Dendritic cell treated with granulocyte-macrophage colony-stimulating factor and Interleukin-4, amounts not matched to agents 40 ng/mL and 50 ng/mL, for 4 days (primary cell): ENCODE measurements around the gene KIF18B.
A peak's percentile ranks its signal among the peaks of the same experiment; 100 is the strongest.

ENCODE experiments used
- H3K27ac Mint-ChIP-seq: one replicate; pipeline ENCODE4 v1.8.0; 2022; ENCODE audit warnings: mild to moderate bottlenecking, mixed read lengths
- H3K27me3 Mint-ChIP-seq: one replicate; pipeline ENCODE4 v1.8.0; 2022; ENCODE audit warnings: mild to moderate bottlenecking, mixed read lengths
- H3K36me3 Mint-ChIP-seq: one replicate; pipeline ENCODE4 v1.8.0; 2022; ENCODE audit warnings: low read depth, mixed read lengths
- H3K4me1 Mint-ChIP-seq: one replicate; pipeline ENCODE4 v1.8.0; 2022; ENCODE audit warnings: low read depth, mixed read lengths
- H3K4me3 Mint-ChIP-seq: one replicate; pipeline ENCODE4 v1.8.0; 2022; ENCODE audit warnings: mild to moderate bottlenecking, moderate library complexity, mixed read lengths
- H3K9me3 Mint-ChIP-seq: one replicate; pipeline ENCODE4 v1.8.0; 2022; ENCODE audit warnings: mixed read lengths
- intact Hi-C: fragments of 100-400 bp; cut with micrococcal nuclease; formaldehyde crosslinking; loops from one replicate; pipeline ENCODE4 v1.15.0; 2022

KIF18B gene

DNA sequence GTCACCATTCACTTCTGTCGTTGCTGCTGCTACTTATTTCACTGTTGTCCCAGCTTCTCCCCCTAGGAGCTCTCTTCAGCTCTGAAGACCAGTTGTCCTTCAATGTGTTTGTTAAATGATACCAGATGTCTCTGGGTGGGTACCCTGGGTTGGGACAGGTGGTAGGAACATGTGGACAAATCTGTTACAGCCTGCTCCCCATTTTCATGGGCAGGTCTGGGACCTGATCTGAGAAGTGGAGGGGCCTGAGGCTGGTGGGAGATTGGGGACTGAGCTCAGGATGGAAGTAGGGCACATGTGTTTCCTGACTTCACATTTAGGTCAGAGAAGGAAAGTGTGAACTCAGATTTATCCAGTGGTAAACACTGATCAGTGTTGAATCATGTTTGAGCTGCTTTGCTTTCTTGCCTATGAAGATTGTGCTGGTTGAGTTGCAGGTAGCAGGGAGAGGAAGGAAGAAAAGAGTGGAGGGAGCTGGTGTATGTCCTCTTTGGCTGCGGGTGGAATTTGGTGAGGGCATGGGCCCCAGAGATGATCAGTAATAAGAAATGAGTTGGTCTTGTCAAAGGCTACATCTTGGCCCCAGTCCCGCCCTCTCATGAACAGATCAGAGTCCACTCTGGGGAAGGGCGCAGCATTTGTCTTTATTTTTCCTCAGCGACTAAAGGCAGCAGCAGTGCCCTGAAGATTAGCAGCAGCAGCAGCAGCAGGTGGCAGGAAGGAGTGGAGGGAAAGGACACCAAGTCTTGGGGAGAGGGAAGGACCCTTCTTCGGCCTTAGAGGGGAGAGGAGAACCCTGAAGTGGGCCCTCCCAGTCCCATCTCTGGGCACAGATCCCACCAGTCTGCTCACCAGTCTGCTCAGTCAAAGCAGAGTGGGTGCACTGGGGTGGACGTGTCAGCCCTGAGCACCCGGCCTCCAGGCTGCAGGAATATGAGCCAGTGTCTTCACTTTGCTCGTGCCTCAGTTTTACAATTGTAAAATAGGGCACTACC is 42.3 kb downstream of the KIF18B start:
- Mint-ChIP-seq H3K27me3 (no peaks in the 10 kb centered on the region), H3K9me3 (no peaks in the 10 kb centered on the region), H3K4me3 (no peak overlapping the region), H3K27ac (peak overlapping the region; percentile 14), H3K4me1 (peaks cover 51% of the 10 kb centered on the region), H3K36me3 (no peaks in the 10 kb centered on the region)
- intact Hi-C loops, result no loop called here

DNA sequence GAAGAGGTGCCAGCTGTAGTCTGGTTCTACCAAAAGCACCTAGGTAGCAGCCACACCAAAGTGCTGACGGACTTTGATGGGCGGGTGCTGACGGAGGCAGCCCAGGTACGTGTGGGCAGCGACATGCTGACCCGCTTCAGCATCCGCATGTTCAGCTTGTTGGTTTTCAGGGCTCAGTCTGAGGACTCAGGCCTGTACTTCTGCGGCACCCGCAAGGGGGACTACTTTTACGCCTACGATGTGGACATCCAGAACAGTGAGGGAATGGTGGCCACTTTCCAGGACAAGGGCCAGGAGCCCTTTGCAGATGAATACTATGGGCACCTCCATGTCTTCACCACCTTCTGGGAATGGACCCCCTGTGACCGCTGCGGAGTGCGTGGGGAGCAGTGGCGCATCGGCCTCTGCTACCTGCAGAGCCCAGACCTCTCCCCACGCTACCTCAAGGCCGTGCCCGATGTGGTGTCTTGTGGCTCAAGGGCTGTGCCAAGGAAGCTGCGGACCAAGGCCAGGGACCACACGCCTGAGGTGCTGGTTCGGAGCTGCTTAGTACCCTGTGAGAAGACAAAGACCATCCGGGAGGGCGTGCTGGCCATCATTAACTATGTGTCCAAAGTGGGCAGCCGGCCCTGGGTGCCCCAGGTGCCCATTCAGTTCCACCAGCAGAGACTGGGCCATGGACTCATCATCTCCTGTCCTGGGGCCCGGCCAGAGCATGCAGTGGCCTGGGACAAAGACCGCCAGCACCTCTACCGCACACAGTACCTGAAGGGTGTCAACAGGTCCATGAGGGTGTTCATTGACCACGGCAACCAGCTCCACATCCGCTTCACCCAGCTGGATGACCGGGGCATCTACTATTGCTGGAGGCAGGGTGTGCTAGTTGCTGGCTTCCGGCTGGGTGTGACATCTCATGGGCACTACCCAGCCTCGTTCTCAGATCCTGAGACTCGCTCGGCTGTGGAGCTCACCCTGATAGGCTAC is 43.3 kb downstream of the KIF18B start:
- intact Hi-C loops, result no loop called here
- H3K27me3 Mint-ChIP-seq, result no peaks in the 10 kb centered on the region
- peaks cover 55% of the 10 kb centered on the region for H3K4me1 Mint-ChIP-seq
- H3K4me3 Mint-ChIP-seq, result no peak overlapping the region
- peaks cover 6% of the 10 kb centered on the region for H3K36me3 Mint-ChIP-seq
- H3K27ac Mint-ChIP-seq, result no peak overlapping the region
- H3K9me3 Mint-ChIP-seq, result no peaks in the 10 kb centered on the region

DNA sequence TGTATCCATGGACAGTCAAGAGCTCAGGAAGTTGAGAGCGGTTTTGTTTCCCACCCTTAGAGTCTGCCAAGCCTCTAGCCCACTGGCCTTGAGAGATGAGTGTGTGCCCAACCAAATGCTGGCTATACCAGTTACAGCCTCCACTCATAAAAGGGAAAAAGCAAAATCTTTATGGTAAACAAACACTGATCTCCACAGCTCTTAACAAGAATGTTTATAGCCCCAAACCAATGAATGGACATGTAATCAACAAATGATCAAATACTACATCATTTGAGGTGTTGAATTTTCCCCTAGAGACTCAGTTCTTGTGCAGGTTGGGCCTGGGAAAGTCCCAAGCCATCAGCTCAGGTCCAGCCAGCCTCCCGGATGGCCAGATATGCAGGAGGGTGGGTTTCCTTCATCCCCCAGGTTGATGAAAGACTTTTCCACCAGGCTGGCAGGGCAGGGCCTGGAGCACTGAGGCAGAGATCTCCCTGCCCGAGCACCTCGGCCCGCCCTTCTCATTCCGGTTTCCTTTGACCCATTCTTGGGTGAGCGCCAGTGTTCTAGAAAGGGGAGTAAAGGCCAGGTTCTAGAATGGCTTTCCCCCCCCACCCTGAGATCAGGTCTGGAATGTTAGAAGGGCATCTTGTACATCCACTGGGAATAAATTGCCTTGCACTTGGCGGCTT is 44.4 kb downstream of the KIF18B start:
- peaks cover 15% of the 10 kb centered on the region for H3K36me3 Mint-ChIP-seq
- H3K4me3 Mint-ChIP-seq, result no peak overlapping the region
- H3K27me3 Mint-ChIP-seq, result no peaks in the 10 kb centered on the region
- H3K9me3 Mint-ChIP-seq, result no peaks in the 10 kb centered on the region
- H3K4me1 Mint-ChIP-seq, result peaks cover 56% of the 10 kb centered on the region
- no peak overlapping the region for H3K27ac Mint-ChIP-seq
- intact Hi-C loops, result no loop called here

DNA sequence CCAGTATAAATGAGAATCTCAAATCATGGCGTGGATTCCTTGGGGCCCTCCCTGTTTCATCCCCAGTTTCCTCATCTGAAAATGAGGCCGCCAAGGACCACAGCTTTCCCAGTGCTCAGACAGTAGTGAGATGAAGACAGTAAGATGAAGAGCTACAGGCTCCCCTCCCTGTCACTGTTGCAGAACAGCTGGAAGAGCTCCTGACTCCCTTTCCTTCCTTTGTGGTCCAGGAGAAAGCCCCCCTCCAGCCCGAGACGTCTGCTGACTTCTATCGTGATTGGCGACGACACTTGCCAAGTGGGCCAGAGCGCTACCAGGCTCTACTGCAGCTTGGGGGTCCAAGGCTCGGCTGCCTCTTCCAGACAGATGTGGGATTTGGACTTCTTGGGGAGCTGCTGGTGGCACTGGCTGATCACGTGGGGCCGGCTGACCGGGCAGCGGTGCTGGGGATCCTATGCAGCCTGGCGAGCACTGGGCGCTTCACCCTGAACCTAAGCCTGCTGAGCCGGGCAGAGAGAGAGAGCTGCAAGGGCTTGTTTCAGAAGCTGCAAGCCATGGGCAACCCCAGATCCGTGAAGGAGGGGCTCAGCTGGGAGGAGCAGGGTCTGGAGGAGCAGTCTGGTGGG is 45.3 kb downstream of the KIF18B start:
- intact Hi-C loops, result no loop called here
- Mint-ChIP-seq H3K9me3 (no peaks in the 10 kb centered on the region), H3K27ac (no peak overlapping the region), H3K4me1 (peaks cover 57% of the 10 kb centered on the region), H3K4me3 (no peak overlapping the region), H3K27me3 (no peaks in the 10 kb centered on the region), H3K36me3 (peaks cover 15% of the 10 kb centered on the region)

DNA sequence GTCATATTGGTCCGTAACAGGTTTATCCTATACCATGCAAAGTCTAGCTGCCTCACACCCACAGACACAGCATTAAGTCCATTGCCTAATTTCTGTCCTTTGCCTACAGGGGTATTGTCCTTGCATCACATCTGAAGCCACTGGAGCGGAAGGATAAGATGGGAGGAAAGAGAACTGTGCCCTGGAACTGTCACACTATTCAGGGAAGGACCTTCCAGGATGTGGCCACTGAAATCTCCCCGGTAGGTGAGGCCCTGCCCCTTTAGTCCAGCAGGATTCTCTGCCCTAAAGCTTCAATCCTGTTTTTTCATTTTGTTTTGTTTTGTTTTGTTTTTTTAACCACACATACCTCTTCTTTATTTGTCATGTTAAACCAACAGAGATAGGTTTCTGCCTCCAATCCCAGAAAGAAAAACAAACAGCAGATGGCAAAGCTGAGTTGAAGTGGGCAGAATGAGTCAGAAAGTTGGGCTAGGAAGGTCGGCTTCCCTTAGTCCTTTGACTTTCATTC is 46.1 kb downstream of the KIF18B start:
- H3K9me3 Mint-ChIP-seq, result no peaks in the 10 kb centered on the region
- intact Hi-C loops, result no loop called here
- H3K4me3 Mint-ChIP-seq, result no peak overlapping the region
- peaks cover 20% of the 10 kb centered on the region for H3K36me3 Mint-ChIP-seq
- H3K4me1 Mint-ChIP-seq, result peaks cover 56% of the 10 kb centered on the region
- H3K27ac Mint-ChIP-seq, result no peak overlapping the region
- H3K27me3 Mint-ChIP-seq, result no peaks in the 10 kb centered on the region

DNA sequence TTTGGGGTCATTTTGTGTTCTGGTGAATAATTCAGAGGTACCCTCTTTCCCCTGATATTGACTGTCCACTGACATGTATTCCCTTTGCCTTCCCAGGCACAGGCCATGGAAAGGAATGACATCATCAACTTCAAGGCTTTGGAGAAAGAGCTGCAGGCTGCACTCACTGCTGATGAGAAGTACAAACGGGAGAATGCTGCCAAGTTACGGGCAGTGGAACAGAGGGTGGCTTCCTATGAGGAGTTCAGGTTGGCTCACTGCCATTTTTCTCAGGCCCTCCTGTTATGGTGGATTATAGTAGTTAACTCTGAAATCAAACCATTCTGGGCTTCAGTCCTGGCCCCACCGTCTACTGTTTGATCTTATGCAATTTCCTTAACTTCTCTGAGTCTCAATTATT is 46.7 kb downstream of the KIF18B start:
- Mint-ChIP-seq H3K27me3 (no peaks in the 10 kb centered on the region), H3K9me3 (no peaks in the 10 kb centered on the region), H3K36me3 (peaks cover 26% of the 10 kb centered on the region), H3K4me3 (no peak overlapping the region), H3K4me1 (peaks cover 54% of the 10 kb centered on the region), H3K27ac (no peak overlapping the region)
- intact Hi-C loops, result no loop called here

DNA sequence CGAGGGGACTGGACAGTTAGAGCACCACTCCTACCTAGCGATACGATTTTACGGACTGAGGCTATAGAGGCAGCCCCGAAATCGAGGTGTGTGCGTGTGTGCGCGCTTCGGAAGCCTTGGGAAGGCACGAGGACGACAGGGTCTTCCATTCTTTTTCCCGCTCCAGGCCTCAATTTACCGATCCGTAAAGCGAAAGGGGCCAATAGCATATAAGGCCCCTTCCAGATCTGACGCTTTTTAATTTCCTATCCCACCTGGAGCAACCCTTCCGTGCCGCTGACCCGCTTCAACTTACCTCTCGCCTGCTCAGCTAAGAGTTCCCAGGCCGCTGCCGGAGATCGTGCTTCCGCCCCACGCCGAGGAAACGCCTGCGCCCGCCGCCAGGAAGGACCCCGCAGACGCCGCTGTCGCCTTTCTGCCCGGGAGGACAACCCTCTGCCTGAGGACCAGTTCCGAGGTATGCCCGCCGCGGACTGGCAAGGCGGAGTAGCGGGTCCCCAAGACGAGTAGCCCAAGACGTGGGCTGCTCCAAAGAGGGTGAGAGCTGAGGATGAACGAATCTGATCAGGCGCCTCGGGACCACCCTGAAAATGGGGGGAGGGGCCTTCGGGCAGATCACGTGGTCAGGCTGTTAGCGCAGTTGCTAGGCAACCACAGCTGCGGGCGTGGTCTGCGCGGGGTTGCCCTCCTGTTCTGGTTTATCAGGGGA is 48.3 kb downstream of the KIF18B start, which contains the start of gene EFTUD2:
Gene EFTUD2, minus strand, starts transcription at position 372 of the 709 bp plus-strand sequence. CDS start 4,924 bp downstream, outside the sequence.
- Mint-ChIP-seq H3K4me1 (peaks cover 51% of the 10 kb centered on the region), H3K27ac (peak within 1 kb of the TSS; percentile 97), H3K36me3 (peaks cover 43% of the 10 kb centered on the region), H3K9me3 (no peaks in the 10 kb centered on the region), H3K27me3 (no peaks in the 10 kb centered on the region), H3K4me3 (peak within 1 kb of the TSS; percentile 86)
- intact Hi-C loops, result loop anchor here (1.0 kb wide), 1 partner anchor 48 kb away; the partner anchor contains the start of gene KIF18B

DNA sequence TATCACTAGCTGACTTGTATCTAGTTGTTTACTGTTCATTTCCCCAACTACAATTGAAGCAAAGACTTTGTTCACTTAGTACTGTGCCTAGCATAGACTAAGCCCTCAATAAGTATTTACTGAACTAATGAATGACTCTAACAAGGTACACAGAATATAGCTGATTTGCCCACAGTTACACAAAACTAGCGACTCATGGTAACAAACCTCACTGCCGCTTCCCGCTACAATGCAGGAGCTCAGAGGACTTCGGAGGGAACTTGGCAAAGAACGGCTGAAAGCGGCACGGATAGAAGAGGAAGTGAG is 48.9 kb downstream of the KIF18B start:
- intact Hi-C loops, result loop anchor here (1.0 kb wide), 1 partner anchor 49 kb away; the partner anchor contains the start of gene KIF18B
- peak overlapping the region; percentile 86 for H3K4me3 Mint-ChIP-seq
- peaks cover 51% of the 10 kb centered on the region for H3K4me1 Mint-ChIP-seq
- H3K9me3 Mint-ChIP-seq, result no peaks in the 10 kb centered on the region
- no peaks in the 10 kb centered on the region for H3K27me3 Mint-ChIP-seq
- H3K27ac Mint-ChIP-seq, result peak overlapping the region; percentile 97
- H3K36me3 Mint-ChIP-seq, result peaks cover 48% of the 10 kb centered on the region

DNA sequence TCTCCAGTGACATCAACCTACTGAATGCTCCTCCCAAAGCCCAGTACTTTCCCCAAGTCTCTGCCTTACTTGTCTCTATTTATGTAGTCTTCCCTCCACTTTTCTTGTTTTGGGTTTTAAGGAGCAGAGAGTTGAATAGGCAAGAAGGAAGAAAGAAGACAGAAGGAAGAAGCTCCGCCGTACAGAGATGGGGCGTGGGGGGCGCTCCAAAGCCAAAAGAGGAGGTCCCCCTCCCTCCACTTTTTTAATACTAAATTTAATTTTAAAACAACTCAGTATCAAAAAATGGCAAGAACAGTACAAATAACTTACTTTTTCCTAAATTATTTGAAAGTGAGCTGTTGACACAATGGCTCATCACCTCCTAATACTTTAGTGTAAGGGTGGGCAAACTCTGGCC is 52.9 kb downstream of the KIF18B start:
- H3K9me3 Mint-ChIP-seq, result no peaks in the 10 kb centered on the region
- H3K36me3 Mint-ChIP-seq, result peaks cover 69% of the 10 kb centered on the region
- no peak overlapping the region for H3K27ac Mint-ChIP-seq
- intact Hi-C loops, result no loop called here
- H3K4me3 Mint-ChIP-seq, result no peak overlapping the region
- H3K27me3 Mint-ChIP-seq, result no peaks in the 10 kb centered on the region
- H3K4me1 Mint-ChIP-seq, result peaks cover 28% of the 10 kb centered on the region

DNA sequence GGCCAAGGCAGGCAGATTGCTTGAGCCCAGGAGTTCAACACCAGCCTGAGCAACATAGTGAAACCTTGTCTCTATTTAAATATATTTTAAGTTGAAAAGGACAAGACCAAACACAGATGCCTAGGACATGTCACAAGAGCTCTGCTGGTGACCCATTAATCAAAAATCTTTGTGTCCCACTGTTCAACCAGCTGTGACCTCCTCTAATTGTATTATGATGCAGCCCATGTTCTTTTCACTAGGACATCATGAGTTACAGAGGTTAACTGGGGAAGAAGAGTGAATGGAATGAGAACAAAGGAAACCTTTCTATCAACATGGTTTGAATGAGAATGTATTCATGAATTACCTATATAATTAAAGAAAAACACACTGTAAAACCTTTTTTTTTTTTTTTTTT is 55.3 kb downstream of the KIF18B start:
- Mint-ChIP-seq H3K4me1 (peaks cover 20% of the 10 kb centered on the region), H3K4me3 (no peak overlapping the region), H3K9me3 (no peaks in the 10 kb centered on the region), H3K27me3 (no peaks in the 10 kb centered on the region), H3K36me3 (peaks cover 57% of the 10 kb centered on the region), H3K27ac (no peak overlapping the region)
- intact Hi-C loops, result no loop called here

DNA sequence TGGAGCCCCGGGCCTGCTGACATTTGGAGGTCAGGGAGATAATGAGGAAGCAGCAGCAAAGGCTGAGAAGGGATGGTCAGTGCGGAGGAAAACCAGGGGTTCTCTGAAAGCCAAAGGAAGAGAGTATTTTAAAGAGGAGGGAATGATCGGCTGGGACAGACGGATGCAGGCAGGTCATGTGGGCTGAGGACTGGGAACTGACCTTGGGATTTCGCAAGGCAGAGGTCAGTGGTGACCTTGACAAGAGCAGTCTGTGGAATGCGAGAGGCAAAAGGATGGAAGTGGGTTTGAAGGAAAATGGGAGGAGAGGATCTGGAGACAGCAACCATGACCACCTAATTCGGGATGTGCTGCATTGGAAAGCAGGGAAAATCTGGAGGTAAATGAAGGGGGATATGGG is 58.6 kb downstream of the KIF18B start:
- H3K4me3 Mint-ChIP-seq, result no peak overlapping the region
- no peaks in the 10 kb centered on the region for H3K9me3 Mint-ChIP-seq
- no peak overlapping the region for H3K27ac Mint-ChIP-seq
- intact Hi-C loops, result no loop called here
- H3K4me1 Mint-ChIP-seq, result peaks cover 4% of the 10 kb centered on the region
- peaks cover 58% of the 10 kb centered on the region for H3K36me3 Mint-ChIP-seq
- H3K27me3 Mint-ChIP-seq, result no peaks in the 10 kb centered on the region

DNA sequence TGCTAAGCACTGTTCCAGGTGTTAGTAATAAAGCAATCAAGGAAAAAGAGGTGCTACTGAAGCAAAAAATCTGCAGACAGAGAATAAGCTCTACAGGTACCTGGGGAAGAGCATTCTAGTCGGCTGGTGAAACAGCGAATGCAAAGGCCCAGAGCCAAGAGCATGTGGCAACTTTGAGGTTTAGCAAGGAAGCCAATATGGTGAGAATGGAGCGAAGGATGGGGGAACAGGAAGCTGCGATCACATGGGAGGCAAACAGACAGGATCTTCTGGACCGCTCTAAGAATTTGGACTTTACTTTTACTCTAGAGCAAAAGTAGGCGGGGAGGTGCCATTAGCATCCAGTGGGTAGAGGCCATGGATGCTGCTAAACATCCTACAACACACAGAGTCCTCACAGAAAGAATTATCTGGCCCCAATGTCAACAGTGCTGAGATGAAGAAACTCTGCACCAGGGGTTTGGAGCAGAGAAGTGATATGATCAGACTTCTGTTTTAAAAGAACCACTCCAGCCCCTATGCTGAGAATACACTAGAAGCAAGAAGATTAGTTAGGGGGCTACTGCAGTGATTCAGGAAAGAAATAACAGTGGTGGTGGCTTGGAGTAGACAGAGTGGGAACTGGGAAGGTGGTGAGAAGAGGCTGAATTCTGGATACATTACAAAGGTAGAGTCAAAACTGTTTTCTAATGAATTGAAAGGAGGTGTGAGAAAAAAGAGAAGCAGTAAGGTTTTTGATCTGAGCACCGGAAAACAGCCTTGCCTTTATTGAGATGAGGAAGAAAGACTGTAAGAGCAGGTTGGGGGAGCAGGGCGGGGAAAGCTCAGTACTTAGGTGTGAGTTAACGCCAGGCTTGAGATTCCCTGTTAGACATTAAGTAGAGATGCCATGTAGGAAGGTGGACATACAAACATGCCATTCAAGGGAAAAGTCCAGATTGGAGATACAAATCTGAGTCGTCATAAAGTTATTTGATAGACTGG is 59.3 kb downstream of the KIF18B start:
- H3K36me3 Mint-ChIP-seq, result peaks cover 58% of the 10 kb centered on the region
- H3K9me3 Mint-ChIP-seq, result no peaks in the 10 kb centered on the region
- no peak overlapping the region for H3K27ac Mint-ChIP-seq
- H3K27me3 Mint-ChIP-seq, result no peaks in the 10 kb centered on the region
- H3K4me3 Mint-ChIP-seq, result no peak overlapping the region
- intact Hi-C loops, result no loop called here
- H3K4me1 Mint-ChIP-seq, result peaks cover 4% of the 10 kb centered on the region
